Measurements from ENCODE around the gene DCHS1. TPM values are rescaled to one million over a fixed set of nuclear protein-coding genes. Genes with fewer than 3 reads are reported as not detected.

DCHS1 gene
- total and polyA plus RNA-seq, 2 of the 13 experiments (the other 11 are each of a cell fraction or from before 2014, with no cell fraction given), result under 0.01 to 0.03 TPM

- TF ChIP-seq ZNF275 (CRISPR knock-in tag; IDR thresholded peaks at IDR 0.05; ENCODE audit: borderline replicate concordance) (peak; percentile 88; the same call in 1 of the 2 replicates), SNAPC5 (CRISPR knock-in tag; IDR thresholded peaks at IDR 0.05; ENCODE audit: borderline replicate concordance) (peak; percentile 77; the same call in 1 of the 2 replicates), ZNF44 (CRISPR knock-in tag; IDR thresholded peaks at IDR 0.05) (peak; percentile 98), ZGPAT (CRISPR knock-in tag; IDR thresholded peaks at IDR 0.05) (peak; percentile 90), HNRNPLL (IDR thresholded peaks at IDR 0.05; ENCODE audit: low read depth, low read length, poor library complexity, severe bottlenecking) (peak; percentile 71), ZNF260 (CRISPR knock-in tag; IDR thresholded peaks at IDR 0.05; ENCODE audit: borderline replicate concordance, low read depth) (no peak), SALL2 (CRISPR knock-in tag; IDR thresholded peaks at IDR 0.05) (peak; percentile 74; the same call in 1 of the 2 replicates), CHD2 (IDR thresholded peaks at IDR 0.05; ENCODE audit: low read depth, low read length) (peak; percentile 26; the same call in 1 of the 2 replicates), MAZ (IDR thresholded peaks at IDR 0.05; ENCODE audit: borderline replicate concordance, low read depth, low read length) (peak; percentile 49; the same call in 1 of the 2 replicates), MAZ (CRISPR knock-in tag; IDR thresholded peaks at IDR 0.05; ENCODE audit: low read depth) (peak; percentile 83; the same call in 1 of the 2 replicates), KAT7 (CRISPR knock-in tag; IDR thresholded peaks at IDR 0.05; ENCODE audit: borderline replicate concordance) (0 out of 2 replicates have a peak, but pooled peaks have one; percentile 75), PTBP1 (IDR thresholded peaks at IDR 0.05; ENCODE audit: low read depth, low read length, poor library complexity, severe bottlenecking) (no peak), ZNF326 (CRISPR knock-in tag; IDR thresholded peaks at IDR 0.05; ENCODE audit: borderline replicate concordance) (no peak), RNF219 (CRISPR knock-in tag; IDR thresholded peaks at IDR 0.05) (no peak), PBX2 (CRISPR knock-in tag; IDR thresholded peaks at IDR 0.05) (no peak), SNAPC2 (CRISPR knock-in tag; IDR thresholded peaks at IDR 0.05) (0 out of 2 replicates have a peak, but pooled peaks have one; percentile 46), GLI4 (CRISPR knock-in tag; IDR thresholded peaks at IDR 0.05; ENCODE audit: borderline replicate concordance) (peak; percentile 82), MAFK (conservative IDR thresholded peaks at IDR 0.05 in 1 of 2, IDR thresholded peaks at IDR 0.05 in 1 of 2; ENCODE audit: low read length in 2 of 2) (no peak), CCAR2 (optimal IDR thresholded peaks at IDR 0.05; ENCODE audit: low read depth, low read length) (no peak), GATAD2A (CRISPR knock-in tag; IDR thresholded peaks at IDR 0.05) (peak; percentile 42)
Observed at GRCh38 chr11:6682936-6683861, 27.6 kb upstream of the DCHS1 start, which contains the start of gene MRPL17 (continued).
